Psoas muscle (tissue), 8 donors: ENCODE data around the gene TENT4A. TPM values are rescaled to one million over a fixed set of nuclear protein-coding genes. Genes with fewer than 3 reads are reported as not detected.

ENCODE experiments used
- ATAC-seq, 4 donors: fragments of 200-7000 bp; cut with Tn5 transposase; one replicate each; pipeline ENCODE4 v1.9.1; 2020; ENCODE audit warnings: moderate library complexity in 3 of 4, mild to moderate bottlenecking in 2 of 4
- DNase-seq, 2 donors: peaks; one replicate each; pipeline ENCODE4 v3.0.0-alpha.2; 2020
- H3K27ac ChIP-seq: fragments of 200-600 bp; one replicate; pipeline ENCODE4 v1.8.0; 2022
- H3K27me3 ChIP-seq, 3 donors: fragments of 200-600 bp in 1 of 3; one replicate each; pipeline versions ENCODE4 v1.6.1 to v1.8.0; 2013 to 2022; ENCODE audit warnings: low read length in 2 of 3, mild to moderate bottlenecking in 2 of 3, moderate library complexity in 1 of 3; ENCODE audit not compliant: insufficient read depth in 3 of 3
- H3K36me3 ChIP-seq, 2 donors: fragments of 200-600 bp in 1 of 2; one replicate each; pipeline versions ENCODE4 v1.6.1 to v1.8.0; 2013 to 2022; ENCODE audit warnings: low read depth in 1 of 2, mild to moderate bottlenecking in 1 of 2, moderate library complexity in 1 of 2; ENCODE audit not compliant: insufficient read depth in 1 of 2
- H3K4me1 ChIP-seq: fragments of 200-600 bp; one replicate; pipeline ENCODE4 v1.8.0; 2022
- H3K4me3 ChIP-seq: fragments of 200-600 bp; one replicate; pipeline ENCODE4 v1.8.0; 2022; ENCODE audit warnings: mild to moderate bottlenecking
- H3K9me3 ChIP-seq: fragments of 200-600 bp; one replicate; pipeline ENCODE4 v1.8.0; 2022
- WGBS, 3 donors: extraction: QIAGEN DNeasy Blood & Tissue Kit; methylation state at CpG; one replicate each; pipeline versions ENCODE4 v1.1.6 to v1.1.7; 2013; 5-methylcytosine and 5-hydroxymethylcytosine counted together
- intact Hi-C, 2 donors: fragments of 100-400 bp; cut with DNase I; formaldehyde crosslinking; loops; one replicate each; pipeline versions ENCODE4 v1.11.0 to v1.14.2; 2022
- polyA plus RNA-seq, 3 donors: library from polyadenylated mRNA; stranded (reverse); fragments of 200-250 nt; gene quantifications; one replicate each; pipeline ENCODE4 v1.2.3, GENCODE V29; 2013
- total RNA-seq, 4 donors: library from RNA; stranded (reverse); fragmentation: NEBNext Ultra II Directional in 2 of 4; extraction: Animal tissue kit (Norgen Biotek cat#: 25700) in 2 of 4; gene quantifications; one replicate each; pipeline versions ENCODE4 v1.2.1 to v1.2.4, GENCODE V29; 2021 to 2023
- TF ChIP-seq, protein P1 (sequence below): fragments of 200-600 bp; IDR thresholded peaks from one replicate; pipeline ENCODE4 v1.8.0; 2022; ENCODE audit warnings: antibody characterized with exemption
- donor health status: healthy with polysubstance abuse.
- donor health status: DM: no; HTN: no; CAD: no; lungs with moderate emphysema.
- donor health status: Bipolar disorder and iron deficiency.
- donor health status: healthy.
- donor health status: DM: yes; HTN: yes; CAD: no.
- donor health status: DM: no; HTN: no; CAD: no.
- donor health status: DM: no; HTN: no; CAD: no.
- donor health status: DM: yes; HTN: yes; CAD: no.

TENT4A gene
- total and polyA plus RNA-seq, 7 donors, result 5.0 to 19.2 (median 12.7) TPM

DNA sequence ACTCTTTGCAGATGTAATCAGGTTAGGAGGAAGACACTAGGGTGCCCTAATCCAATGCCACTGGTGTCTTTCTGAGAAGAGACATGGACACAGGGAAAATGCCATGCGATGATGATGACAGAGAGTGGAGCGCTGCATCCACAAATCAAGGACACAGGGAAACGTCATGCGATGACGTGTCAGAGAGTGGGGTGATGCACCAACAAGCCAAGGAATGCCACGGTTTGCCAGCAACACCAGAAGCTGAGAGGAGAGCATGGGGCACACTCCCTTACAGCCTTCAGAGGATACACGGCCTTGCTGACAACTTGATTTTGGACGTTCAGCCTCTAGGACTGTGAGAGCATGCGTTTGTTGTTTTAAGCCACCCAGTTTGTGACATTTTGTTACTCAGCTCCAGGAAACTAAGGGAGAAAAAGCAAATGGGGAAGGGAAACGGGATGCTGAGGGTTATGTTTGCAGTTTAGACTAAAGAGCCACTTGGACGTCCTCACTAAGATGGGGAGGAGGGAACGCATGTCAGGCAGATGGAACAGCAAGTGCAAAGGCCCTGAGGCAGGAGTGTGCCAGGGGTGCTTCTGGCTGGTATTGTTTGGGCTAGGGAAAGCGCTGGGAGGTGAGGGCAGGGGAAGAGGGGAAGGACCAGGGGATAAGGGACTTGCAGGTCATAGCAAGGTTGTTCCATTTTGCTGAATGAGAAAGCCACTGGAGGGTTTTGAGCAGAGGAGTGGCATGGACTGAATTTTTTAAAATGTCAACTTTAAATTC, 2.5 kb upstream of the TENT4A start:
- WGBS, 3 donors, result 81 to 86% (median 82%) methylated on average over 13 of the region's 13 CpGs
- TF ChIP-seq, protein P1, sequence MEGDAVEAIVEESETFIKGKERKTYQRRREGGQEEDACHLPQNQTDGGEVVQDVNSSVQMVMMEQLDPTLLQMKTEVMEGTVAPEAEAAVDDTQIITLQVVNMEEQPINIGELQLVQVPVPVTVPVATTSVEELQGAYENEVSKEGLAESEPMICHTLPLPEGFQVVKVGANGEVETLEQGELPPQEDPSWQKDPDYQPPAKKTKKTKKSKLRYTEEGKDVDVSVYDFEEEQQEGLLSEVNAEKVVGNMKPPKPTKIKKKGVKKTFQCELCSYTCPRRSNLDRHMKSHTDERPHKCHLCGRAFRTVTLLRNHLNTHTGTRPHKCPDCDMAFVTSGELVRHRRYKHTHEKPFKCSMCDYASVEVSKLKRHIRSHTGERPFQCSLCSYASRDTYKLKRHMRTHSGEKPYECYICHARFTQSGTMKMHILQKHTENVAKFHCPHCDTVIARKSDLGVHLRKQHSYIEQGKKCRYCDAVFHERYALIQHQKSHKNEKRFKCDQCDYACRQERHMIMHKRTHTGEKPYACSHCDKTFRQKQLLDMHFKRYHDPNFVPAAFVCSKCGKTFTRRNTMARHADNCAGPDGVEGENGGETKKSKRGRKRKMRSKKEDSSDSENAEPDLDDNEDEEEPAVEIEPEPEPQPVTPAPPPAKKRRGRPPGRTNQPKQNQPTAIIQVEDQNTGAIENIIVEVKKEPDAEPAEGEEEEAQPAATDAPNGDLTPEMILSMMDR, result no peak
- peaks cover 16% of the 10 kb centered on the region for H3K4me1 ChIP-seq
- DNase-seq (no peak), ATAC-seq (no peak)
- intact Hi-C loops, result loop anchor here (5.0 to 10.0 kb wide), 2 partner anchors 78 to 256 kb away; partner anchors contain the start of genes NSUN2 (in 1 of the 2) and SRD5A1 (in 1 of the 2)
- no peaks in the 10 kb centered on the region for H3K36me3 ChIP-seq
- no peaks in the 10 kb centered on the region for H3K9me3 ChIP-seq
- H3K27me3 ChIP-seq, result no peaks in the 10 kb centered on the region
- H3K27ac ChIP-seq, result no peak overlapping the region
- H3K4me3 ChIP-seq, result no peak overlapping the region

DNA sequence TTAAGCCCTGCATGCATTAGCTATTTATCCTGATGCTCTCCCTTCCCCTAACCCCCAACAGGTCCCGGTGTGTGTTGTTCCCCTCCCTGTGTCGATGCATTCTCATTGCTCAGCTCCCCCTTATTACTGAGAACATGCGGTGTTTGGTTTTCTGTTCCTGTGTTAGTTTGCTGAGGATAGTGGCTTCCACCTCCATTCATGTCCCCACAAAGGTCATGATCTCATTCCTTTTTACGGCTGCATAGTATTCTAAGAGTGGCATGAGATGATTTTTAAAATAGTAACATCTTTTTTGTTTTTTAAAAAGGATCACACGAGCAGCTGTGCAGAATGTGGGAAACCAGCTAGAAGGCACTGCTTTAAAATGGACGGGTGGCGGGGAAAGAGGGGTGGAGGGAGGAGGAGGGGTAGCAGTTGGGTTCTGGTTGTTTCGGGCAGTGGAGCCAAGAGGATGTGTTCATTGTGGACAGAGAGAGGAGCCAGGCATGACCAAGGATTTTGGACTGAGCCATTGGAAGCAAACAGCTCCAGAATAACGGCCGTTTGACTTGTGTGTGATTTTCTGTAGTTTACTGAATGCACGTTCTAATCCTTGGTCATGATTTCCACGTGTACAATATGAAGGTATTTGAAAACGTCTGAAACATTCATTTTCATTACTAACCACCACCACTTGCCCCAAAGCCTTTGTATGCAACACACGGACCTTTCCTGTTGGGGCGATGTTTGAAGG, 1.7 kb upstream of the TENT4A start:
- H3K27me3 ChIP-seq, result no peaks in the 10 kb centered on the region
- H3K36me3 ChIP-seq, result no peaks in the 10 kb centered on the region
- no peaks in the 10 kb centered on the region for H3K9me3 ChIP-seq
- peak overlapping the region; percentile 99 for H3K27ac ChIP-seq
- TF ChIP-seq, protein P1, result no peak
- no peak for DNase-seq
- peaks cover 24% of the 10 kb centered on the region for H3K4me1 ChIP-seq
- intact Hi-C loops, result loop anchor here (2.0 to 10.0 kb wide), 3 partner anchors 79 to 257 kb away; partner anchors contain the start of genes NSUN2 (in 2 of the 2) and SRD5A1 (in 2 of the 2)
- WGBS, 3 donors, result 35 to 41% (median 36%) methylated on average over 15 of the region's 15 CpGs
- H3K4me3 ChIP-seq, result peak overlapping the region; percentile 91
- no peak for ATAC-seq

DNA sequence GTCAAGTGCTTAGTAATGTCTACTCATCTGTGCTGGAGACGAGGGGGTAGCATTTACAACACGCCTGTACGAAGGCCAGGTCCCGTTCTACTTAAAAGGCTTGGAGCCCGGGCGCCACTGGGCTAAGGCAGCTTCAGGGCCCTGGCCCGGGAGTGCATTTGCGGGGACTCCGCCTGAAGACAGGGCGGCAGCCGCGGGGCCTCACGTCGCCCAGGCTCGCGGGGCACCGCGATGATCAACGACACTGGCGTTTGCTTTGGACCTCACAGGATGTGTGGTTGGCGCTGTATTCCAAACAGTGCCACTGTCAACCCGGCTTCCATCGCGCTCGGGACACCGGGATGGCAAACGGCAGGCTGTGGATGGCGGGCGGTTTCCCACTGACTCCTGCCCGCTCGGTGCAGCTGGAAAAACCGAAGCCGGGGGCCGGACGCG, 1.1 kb upstream of the TENT4A start:
- DNase-seq (peak; percentile 64 to 75), ATAC-seq (peak; percentile 9 to 59 (median 36))
- no peaks in the 10 kb centered on the region for H3K27me3 ChIP-seq
- H3K4me3 ChIP-seq, result peak overlapping the region; percentile 91
- intact Hi-C loops, result loop anchor here (2.0 to 10.0 kb wide), 3 partner anchors 79 to 257 kb away; partner anchors contain the start of genes NSUN2 (in 2 of the 2) and SRD5A1 (in 2 of the 2)
- TF ChIP-seq, protein P1, result no peak
- H3K36me3 ChIP-seq, result no peaks in the 10 kb centered on the region
- peaks cover 30% of the 10 kb centered on the region for H3K4me1 ChIP-seq
- no peaks in the 10 kb centered on the region for H3K9me3 ChIP-seq
- H3K27ac ChIP-seq, result peak overlapping the region; percentile 99
- 0% methylated on average over 36 of the region's 36 CpGs for WGBS, 3 donors

DNA sequence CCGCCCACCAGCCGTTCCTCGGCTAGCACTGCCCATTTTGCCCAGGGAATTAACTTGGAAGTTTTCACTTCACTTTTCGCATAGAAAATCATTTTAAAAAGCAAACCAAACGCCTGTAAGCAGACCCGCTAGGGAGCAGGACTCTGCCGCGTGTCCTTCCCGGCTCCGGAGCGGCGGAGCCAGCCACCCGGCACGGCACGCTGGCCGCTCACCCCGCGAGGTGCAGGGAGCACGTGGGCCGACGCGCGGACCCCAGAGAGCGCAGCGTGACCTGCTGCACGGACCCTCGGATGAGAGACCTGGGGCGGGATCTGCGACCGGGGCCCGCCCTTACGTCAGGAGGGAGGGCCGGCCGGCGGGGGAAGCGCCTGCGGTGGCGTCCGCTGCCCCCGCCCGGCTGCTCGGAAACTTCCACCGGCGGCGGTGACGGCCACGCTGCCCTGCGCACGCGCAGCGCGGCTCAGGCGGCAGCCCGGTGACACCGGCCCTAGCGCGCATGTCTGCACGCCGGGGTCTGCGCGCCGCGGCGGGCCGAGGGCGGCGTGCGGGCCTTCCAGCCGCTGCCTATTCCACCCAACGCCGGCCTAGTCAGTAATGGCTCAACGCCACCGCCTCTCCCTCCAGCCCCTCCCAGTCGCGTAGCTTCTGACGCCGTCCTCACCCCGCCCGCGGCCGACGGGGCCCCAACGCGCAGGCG, 507 bp upstream of the TENT4A start:
- 0 to 1% (median 0%) methylated on average over 47 to 85 of the region's 85 CpGs for WGBS, 3 donors
- Histone ChIP-seq H3K4me3 (peak overlapping the region; percentile 91), H3K27me3 (no peaks in the 10 kb centered on the region), H3K4me1 (peaks cover 36% of the 10 kb centered on the region), H3K27ac (peak overlapping the region; percentile 99), H3K36me3 (no peaks in the 10 kb centered on the region), H3K9me3 (no peaks in the 10 kb centered on the region)
- DNase-seq (peak; percentile 97 to 99), ATAC-seq (peak; percentile 84 to 87 (median 85))
- intact Hi-C loops, result loop anchor here (2.0 to 10.0 kb wide), 3 partner anchors 80 to 258 kb away; partner anchors contain the start of genes NSUN2 (in 2 of the 2) and SRD5A1 (in 2 of the 2)
- TF ChIP-seq, protein P1, result no peak
